BJ (cell line): ENCODE results near the gene IP6K1. TPM values are rescaled to one million over a fixed set of nuclear protein-coding genes. Genes with fewer than 3 reads are reported as not detected.
"Not testable (repeated sequence)": the region's sequence is repeated elsewhere in the genome, so short reads cannot be mapped to it uniquely, and the experiment has no call there.

ENCODE experiments used
- CTCF ChIA-PET: fragments of 350-600 bp; formaldehyde crosslinking; extraction: SDS; loops from one replicate; lab custom pipeline; 2021; ENCODE audit warnings: antibody characterized with exemption, inconsistent platforms; lab: Yijun Ruan, JAX
- POLR2A ChIA-PET: fragments of 300-600 bp; sonication (Branson Sonifier 250); formaldehyde crosslinking; extraction: SDS; loops from one replicate; lab custom pipeline; 2021; ENCODE audit warnings: antibody characterized with exemption; lab: Charles Lee
- DNase-seq: peaks from one replicate; pipeline ENCODE4 v3.0.0-alpha.2; 2011; ENCODE audit warnings: low read depth
- H3K27me3 ChIP-seq: 2 replicates; pipeline ENCODE4 v1.6.0; 2011; ENCODE audit warnings: low read length; ENCODE audit not compliant: control insufficient read depth, insufficient read depth
- H3K36me3 ChIP-seq: 2 replicates; pipeline ENCODE4 v1.5.1; 2011; ENCODE audit warnings: low read length; ENCODE audit not compliant: control insufficient read depth, insufficient read depth
- H3K4me3 ChIP-seq: 2 replicates; pipeline ENCODE4 v1.5.1; 2011; ENCODE audit warnings: low read depth, mild to moderate bottlenecking, control low read depth, low read length
- polyA plus RNA-seq: library from polyadenylated mRNA; depleted of rRNA; stranded (reverse); fragments of >200 nt; gene quantifications from 2 replicates; pipeline ENCODE4 v1.2.3, GENCODE V29; 2011
- TF ChIP-seq, protein P1 (sequence below): IDR thresholded peaks from 2 replicates; pipeline ENCODE4 v1.5.1; 2011; ENCODE audit warnings: low read depth, mild to moderate bottlenecking, control low read depth, inconsistent platforms, low read length, moderate library complexity; ENCODE audit not compliant: insufficient read depth

Gene IP6K1
- polyA plus RNA-seq, 1 experiment = 54.4 TPM

DNA sequence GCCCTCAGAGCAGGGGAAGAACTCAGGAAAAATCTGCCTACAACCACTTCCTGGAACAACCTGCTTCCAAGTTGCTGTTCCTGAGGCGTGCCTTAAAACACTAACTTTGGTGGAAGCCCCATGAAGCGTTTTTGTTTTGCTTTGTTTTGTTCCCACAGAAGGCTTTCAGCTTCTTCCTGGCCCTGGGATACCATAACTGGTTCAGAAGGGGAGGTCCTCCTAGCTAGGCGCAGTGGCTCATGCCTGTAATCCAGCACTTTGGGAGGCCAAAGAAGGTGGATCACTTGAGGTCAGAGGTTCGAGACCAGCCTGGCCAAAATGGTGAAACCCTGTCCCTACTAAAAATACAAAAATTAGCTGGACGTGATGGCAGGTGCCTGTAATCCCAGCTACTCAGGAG, 1.2 kb upstream of the IP6K1 start:
- TF ChIP-seq, protein P1, sequence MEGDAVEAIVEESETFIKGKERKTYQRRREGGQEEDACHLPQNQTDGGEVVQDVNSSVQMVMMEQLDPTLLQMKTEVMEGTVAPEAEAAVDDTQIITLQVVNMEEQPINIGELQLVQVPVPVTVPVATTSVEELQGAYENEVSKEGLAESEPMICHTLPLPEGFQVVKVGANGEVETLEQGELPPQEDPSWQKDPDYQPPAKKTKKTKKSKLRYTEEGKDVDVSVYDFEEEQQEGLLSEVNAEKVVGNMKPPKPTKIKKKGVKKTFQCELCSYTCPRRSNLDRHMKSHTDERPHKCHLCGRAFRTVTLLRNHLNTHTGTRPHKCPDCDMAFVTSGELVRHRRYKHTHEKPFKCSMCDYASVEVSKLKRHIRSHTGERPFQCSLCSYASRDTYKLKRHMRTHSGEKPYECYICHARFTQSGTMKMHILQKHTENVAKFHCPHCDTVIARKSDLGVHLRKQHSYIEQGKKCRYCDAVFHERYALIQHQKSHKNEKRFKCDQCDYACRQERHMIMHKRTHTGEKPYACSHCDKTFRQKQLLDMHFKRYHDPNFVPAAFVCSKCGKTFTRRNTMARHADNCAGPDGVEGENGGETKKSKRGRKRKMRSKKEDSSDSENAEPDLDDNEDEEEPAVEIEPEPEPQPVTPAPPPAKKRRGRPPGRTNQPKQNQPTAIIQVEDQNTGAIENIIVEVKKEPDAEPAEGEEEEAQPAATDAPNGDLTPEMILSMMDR = no peak
- Histone ChIP-seq H3K27me3 (no peaks in the 10 kb centered on the region), H3K4me3 (no peak overlapping the region), H3K36me3 (0 out of 2 replicates have a peak, but pooled peaks cover 1% of the 10 kb centered on the region)
- no peak for DNase-seq
- POLR2A ChIA-PET = interaction anchor here (0.6 kb wide), 1 partner anchor 21 kb away, joined by 5 read pairs; no protein-coding TSS in a partner anchor
- CTCF ChIA-PET = interaction anchor here (1.3 to 2.5 kb wide), 3 partner anchors 12 to 118 kb away, joined by 3 to 13 read pairs (median 5); partner anchors contain the start of genes CDHR4 and INKA1

DNA sequence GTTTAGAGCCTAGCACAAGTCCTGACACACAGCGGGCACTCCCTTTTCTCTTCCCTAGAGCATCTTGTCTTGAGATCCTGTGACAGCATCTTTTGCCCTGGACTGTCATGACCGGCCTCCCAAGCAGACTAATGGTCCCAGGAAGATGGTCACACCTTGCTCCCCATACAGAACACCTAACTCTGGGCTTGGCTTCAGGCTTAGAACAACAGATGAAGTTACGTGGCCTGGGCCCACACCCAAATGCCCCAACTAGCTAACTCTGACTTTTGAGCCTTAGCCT, 781 bp upstream of the IP6K1 start:
- POLR2A ChIA-PET = interaction anchor here (0.6 kb wide), 1 partner anchor 21 kb away, joined by 5 read pairs; no protein-coding TSS in a partner anchor
- TF ChIP-seq, protein P1 = no peak
- 0 out of 2 replicates have a peak, but pooled peaks cover 1% of the 10 kb centered on the region for H3K36me3 ChIP-seq
- H3K27me3 ChIP-seq = no peaks in the 10 kb centered on the region
- no peak for DNase-seq
- H3K4me3 ChIP-seq = no peak overlapping the region; the same call in 1 of the 2 replicates
- CTCF ChIA-PET = interaction anchor here (1.3 to 2.5 kb wide), 3 partner anchors 13 to 119 kb away, joined by 3 to 13 read pairs (median 5); partner anchors contain the start of genes CDHR4 and INKA1

DNA sequence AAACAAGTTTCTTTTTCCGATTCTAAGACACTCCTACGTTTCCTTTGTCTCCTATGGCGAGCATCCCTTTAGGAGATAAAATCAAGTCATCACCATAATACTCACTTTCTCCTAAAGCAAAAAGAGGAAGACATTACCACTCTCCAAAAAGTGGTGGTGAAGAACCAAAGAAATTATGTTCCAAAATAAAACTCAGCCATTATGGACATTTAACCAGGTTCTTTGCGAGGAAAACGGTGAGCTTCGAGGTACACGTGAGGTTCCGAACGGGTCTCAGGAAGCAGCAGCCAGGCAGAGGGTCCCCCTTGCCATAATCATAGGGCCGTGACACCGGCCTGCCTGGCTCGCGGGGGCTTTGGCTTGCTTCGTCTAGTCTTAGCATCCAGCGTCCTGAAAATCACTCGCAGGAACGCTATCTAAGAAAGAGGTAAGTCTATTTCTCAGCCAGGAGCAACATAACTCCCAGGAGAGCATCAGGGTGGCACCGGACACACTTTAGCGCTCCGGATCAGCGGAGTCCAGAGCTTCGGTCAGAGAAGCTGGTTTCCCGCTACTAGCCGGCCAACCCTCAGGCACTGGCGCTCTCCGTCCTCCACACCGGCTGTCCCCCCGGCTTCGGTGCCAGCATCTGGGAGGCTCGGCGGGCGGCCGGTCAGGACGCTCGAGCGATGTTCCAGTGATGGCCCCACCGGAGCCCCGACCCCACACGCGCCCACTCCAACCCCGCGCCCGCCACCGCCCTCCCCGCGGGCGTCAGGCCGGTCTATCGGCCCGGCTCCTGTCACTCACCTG, 581 bp downstream of the IP6K1 start:
- Histone ChIP-seq H3K4me3 (peak overlapping the region; percentile 85), H3K27me3 (no peaks in the 10 kb centered on the region), H3K36me3 (peaks cover 4% of the 10 kb centered on the region; the same call in 1 of the 2 replicates)
- POLR2A ChIA-PET = interaction anchor here (0.5 to 1.4 kb wide), 4 partner anchors 14 to 187 kb away, joined by 3 to 8 read pairs (median 4); partner anchors contain the start of gene INKA1
- TF ChIP-seq, protein P1 = no peak
- CTCF ChIA-PET = interaction anchor here (0.8 to 2.5 kb wide), 6 partner anchors 10 to 82 kb away, joined by 3 to 13 read pairs (median 4); partner anchors contain the start of gene INKA1
- no peak for DNase-seq

DNA sequence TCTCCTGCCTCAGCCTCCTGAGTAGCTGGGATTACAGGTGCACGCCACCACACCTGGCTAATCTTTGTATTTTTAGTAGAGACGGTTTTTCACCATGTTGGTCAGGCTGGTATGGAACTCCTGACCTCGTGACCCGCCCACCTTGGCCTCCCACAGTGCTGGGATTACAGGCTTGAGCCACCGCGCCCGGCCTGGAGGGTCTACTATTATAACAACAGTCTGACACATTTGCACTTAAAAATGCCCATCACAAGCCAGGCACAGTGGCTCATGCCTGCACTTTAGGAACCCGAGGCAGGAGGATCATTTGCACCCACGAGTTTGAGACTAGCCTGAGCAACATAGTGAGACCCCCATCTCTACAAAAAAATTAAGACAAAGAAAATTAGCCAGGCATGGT, 4.1 kb downstream of the IP6K1 start:
- POLR2A ChIA-PET, H3K4me3 ChIP-seq, H3K27me3 ChIP-seq, DNase-seq, H3K36me3 ChIP-seq: not testable (repeated sequence)
- CTCF ChIA-PET = interaction anchor here (0.9 kb wide), 1 partner anchor 21 kb away, joined by 3 read pairs; the partner anchor contains the start of gene INKA1

DNA sequence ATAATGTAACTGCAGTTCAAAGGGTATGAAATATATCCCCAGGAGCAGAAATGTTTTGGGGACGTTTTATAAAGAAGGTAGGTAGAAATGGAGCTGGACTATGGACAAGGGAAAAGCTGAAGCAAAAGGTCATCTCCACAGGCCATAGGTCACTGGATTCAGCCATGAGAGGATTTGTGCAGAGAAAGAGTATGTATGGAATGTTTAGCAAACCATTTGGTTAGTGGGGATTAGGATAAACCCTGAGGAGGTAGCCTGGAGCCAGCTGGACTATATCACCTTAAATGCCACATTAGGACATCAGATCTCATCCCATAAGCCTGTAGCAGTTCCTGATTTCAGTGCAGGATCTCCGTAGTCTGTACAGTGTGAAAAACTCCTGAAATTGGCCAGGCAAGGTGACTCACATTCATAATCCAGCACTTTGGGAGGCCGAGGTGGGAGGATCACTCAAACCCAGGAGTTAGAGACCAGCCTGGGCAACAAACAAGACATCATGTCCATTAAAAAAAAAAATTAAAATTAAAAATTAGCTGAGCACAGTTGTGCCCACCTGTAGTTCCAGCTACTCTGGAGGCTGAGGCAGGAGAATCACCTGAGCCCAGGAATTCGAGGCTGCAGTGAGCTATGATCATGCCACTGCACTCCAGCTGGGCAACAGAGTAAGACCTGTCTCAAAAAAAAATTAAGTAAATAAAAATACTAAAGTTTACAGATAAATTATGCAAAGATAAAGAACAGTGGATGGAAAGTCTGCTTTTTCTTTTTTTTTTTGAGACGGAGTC, 4.7 kb downstream of the IP6K1 start:
- H3K36me3 ChIP-seq = peaks cover 4% of the 10 kb centered on the region; the same call in 1 of the 2 replicates
- CTCF ChIA-PET = interaction anchor here (0.9 kb wide), 1 partner anchor 21 kb away, joined by 3 read pairs; the partner anchor contains the start of gene INKA1
- no peak for DNase-seq

DNA sequence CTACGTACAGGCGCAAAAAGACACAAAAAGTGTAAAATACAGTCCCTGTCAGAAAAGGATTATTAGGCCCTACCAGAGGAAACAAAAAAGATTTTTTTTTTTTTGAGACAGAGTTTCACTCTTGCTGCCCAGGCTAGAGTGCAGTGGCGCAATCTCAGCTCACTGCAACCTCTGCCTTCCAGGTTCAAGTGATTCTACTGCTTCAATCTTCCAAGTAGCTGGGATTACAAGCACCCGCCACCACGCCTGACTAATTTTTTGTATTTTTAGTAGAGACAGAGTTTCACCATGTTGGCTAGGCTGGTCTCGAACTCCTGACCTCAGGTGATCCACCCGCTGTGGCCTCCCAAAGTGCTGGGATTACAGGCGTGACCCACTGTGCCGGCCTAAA, 5.4 kb downstream of the IP6K1 start:
- H3K4me3 ChIP-seq, DNase-seq, POLR2A ChIA-PET, H3K36me3 ChIP-seq, H3K27me3 ChIP-seq, CTCF ChIA-PET: not testable (repeated sequence)

More for the DNA sequence above, 4.7 kb downstream of the IP6K1 start:
- no peak overlapping the region for H3K4me3 ChIP-seq
- POLR2A ChIA-PET = no interaction called here
- no peaks in the 10 kb centered on the region for H3K27me3 ChIP-seq
- TF ChIP-seq, protein P1 = no peak
